Osteocyte (in vitro differentiated cells): ENCODE data around the gene TRIM23. TPM values are rescaled to one million over a fixed set of nuclear protein-coding genes. Genes with fewer than 3 reads are reported as not detected.

Experiments used
- DNase-seq: peaks from one replicate; pipeline ENCODE4 v3.0.0; 2021; ENCODE audit warnings: mixed read lengths; ENCODE audit not compliant: unreplicated experiment; ENCODE audit errors: extremely low spot score
- H3K27ac Mint-ChIP-seq: one replicate; pipeline ENCODE4 v1.8.0; 2021; ENCODE audit warnings: mild to moderate bottlenecking, mixed read lengths; ENCODE audit not compliant: unreplicated experiment
- H3K27me3 Mint-ChIP-seq: one replicate; pipeline ENCODE4 v1.8.0; 2021; ENCODE audit warnings: mixed read lengths; ENCODE audit not compliant: unreplicated experiment
- H3K36me3 Mint-ChIP-seq: one replicate; pipeline ENCODE4 v1.8.0; 2021; ENCODE audit warnings: mixed read lengths; ENCODE audit not compliant: unreplicated experiment
- H3K4me1 Mint-ChIP-seq: one replicate; pipeline ENCODE4 v1.8.0; 2021; ENCODE audit warnings: mixed read lengths; ENCODE audit not compliant: unreplicated experiment
- H3K4me3 Mint-ChIP-seq: one replicate; pipeline ENCODE4 v1.8.0; 2021; ENCODE audit warnings: mild to moderate bottlenecking, moderate library complexity, mixed read lengths; ENCODE audit not compliant: unreplicated experiment
- H3K9me3 Mint-ChIP-seq: one replicate; pipeline ENCODE4 v1.8.0; 2021; ENCODE audit warnings: mixed read lengths; ENCODE audit not compliant: unreplicated experiment
- total RNA-seq: library from RNA; stranded (reverse); gene quantifications from 2 replicates; pipeline ENCODE4 v1.2.1, GENCODE V29; 2021
- TF ChIP-seq, protein P1 (sequence below): fragments of 200-600 bp; sonication (generic); IDR thresholded peaks from 2 replicates; pipeline ENCODE4 v1.5.0; 2021; ENCODE audit warnings: antibody characterized with exemption, mild to moderate bottlenecking, moderate library complexity

Gene TRIM23
- total RNA-seq, 1 donor from 2014 or later, result 21.5 TPM

DNA sequence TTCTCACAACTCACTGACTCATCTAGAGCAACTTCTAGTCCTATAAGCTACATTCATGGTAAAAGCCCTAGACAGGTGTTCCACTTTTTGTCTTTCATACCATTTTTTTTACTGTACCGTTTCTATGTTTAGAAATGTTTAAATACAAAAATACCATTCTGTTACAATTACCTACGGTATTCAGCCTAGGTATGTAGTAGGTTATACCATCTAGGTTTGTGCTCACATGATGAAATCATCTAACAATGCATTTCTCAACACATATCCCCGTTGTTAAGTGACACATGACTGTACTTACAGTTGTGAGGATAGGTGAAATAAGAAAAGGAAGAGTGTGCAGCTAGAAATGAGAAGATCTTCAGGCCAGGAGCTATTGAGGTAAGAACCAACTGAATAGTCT is 67.4 kb downstream of the TRIM23 start:
- Mint-ChIP-seq H3K4me1 (peaks cover 6% of the 10 kb centered on the region), H3K27me3 (no peaks in the 10 kb centered on the region)

DNA sequence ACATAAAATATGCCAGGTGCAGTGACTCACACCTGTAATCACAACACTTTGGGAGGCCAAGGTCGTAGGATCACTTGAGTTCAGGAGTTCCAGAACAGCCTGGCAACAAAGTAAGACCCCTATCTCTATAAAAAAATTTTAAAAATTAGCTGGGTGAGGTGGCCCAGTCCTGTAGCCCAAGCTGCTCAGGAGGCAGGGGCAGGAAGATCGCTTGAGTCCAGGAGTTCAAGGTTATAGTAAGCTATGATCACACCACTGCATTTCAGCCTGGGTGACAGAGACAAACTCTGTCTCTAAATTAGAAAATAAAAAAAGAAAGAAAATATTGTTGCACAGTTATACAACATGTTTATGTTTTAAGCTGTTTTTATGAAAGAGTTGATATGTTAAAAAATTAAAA is 68.0 kb downstream of the TRIM23 start:
- TF ChIP-seq, protein P1, sequence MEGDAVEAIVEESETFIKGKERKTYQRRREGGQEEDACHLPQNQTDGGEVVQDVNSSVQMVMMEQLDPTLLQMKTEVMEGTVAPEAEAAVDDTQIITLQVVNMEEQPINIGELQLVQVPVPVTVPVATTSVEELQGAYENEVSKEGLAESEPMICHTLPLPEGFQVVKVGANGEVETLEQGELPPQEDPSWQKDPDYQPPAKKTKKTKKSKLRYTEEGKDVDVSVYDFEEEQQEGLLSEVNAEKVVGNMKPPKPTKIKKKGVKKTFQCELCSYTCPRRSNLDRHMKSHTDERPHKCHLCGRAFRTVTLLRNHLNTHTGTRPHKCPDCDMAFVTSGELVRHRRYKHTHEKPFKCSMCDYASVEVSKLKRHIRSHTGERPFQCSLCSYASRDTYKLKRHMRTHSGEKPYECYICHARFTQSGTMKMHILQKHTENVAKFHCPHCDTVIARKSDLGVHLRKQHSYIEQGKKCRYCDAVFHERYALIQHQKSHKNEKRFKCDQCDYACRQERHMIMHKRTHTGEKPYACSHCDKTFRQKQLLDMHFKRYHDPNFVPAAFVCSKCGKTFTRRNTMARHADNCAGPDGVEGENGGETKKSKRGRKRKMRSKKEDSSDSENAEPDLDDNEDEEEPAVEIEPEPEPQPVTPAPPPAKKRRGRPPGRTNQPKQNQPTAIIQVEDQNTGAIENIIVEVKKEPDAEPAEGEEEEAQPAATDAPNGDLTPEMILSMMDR, result no peak
- no peak overlapping the region for H3K27ac Mint-ChIP-seq
- no peaks in the 10 kb centered on the region for H3K27me3 Mint-ChIP-seq
- no peaks in the 10 kb centered on the region for H3K36me3 Mint-ChIP-seq
- no peak overlapping the region for H3K4me3 Mint-ChIP-seq
- peaks cover 2% of the 10 kb centered on the region for H3K4me1 Mint-ChIP-seq
- no peaks in the 10 kb centered on the region for H3K9me3 Mint-ChIP-seq
- no peak for DNase-seq

More for the DNA sequence above, 67.4 kb downstream of the TRIM23 start:
- no peaks in the 10 kb centered on the region for H3K9me3 Mint-ChIP-seq
- TF ChIP-seq, protein P1, result no peak
- no peak for DNase-seq
- H3K4me3 Mint-ChIP-seq, result no peak overlapping the region
- no peak overlapping the region for H3K27ac Mint-ChIP-seq
- H3K36me3 Mint-ChIP-seq, result no peaks in the 10 kb centered on the region

DNA sequence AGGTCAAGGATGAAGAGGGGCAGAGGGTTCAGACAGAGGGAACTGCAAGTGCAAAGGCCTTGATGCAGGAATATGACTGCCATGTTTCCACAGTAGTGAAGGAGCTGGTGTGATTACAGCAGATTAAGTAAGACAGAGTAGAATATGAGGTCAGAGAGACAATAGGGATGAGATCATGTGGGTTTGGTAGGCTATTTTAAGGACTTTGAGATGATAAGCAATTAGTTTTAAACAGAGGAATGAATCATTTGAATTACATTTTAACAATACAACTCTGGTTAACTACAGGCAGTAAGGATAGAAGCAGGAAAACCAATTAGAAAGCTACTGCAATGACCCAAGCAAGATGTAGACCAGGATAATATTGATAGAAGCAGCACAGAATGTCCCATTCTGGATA is 68.8 kb downstream of the TRIM23 start:
- Mint-ChIP-seq H3K27me3 (no peaks in the 10 kb centered on the region), H3K27ac (no peak overlapping the region), H3K9me3 (no peaks in the 10 kb centered on the region), H3K36me3 (peaks cover under 1% of the 10 kb centered on the region), H3K4me3 (no peak overlapping the region), H3K4me1 (no peaks in the 10 kb centered on the region)
- TF ChIP-seq, protein P1, result no peak
- DNase-seq, result no peak

DNA sequence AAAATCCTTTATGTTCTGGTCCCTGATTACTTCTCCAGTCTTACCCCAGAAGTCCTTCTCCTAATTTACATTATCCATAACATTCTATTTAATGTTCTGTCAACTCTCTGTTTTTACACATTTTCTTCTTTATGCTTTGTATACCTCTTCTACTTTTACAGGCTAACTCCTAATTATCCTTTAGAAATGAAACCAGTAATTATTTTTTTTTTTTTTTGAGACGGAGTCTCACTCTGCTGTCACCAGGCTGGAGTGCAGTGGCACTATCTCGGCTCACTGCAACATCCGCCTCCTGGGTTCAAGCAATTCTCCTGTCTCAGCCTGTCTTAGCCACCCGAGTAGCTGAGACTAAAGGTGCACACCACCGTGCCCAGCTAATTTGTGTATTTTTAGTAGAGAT is 70.2 kb downstream of the TRIM23 start:
- no peaks in the 10 kb centered on the region for H3K27me3 Mint-ChIP-seq
- DNase-seq, result no peak
- no peak overlapping the region for H3K27ac Mint-ChIP-seq
- H3K9me3 Mint-ChIP-seq, result no peaks in the 10 kb centered on the region
- no peak overlapping the region for H3K4me3 Mint-ChIP-seq
- no peaks in the 10 kb centered on the region for H3K4me1 Mint-ChIP-seq
- TF ChIP-seq, protein P1, result no peak
- H3K36me3 Mint-ChIP-seq, result peaks cover 3% of the 10 kb centered on the region

DNA sequence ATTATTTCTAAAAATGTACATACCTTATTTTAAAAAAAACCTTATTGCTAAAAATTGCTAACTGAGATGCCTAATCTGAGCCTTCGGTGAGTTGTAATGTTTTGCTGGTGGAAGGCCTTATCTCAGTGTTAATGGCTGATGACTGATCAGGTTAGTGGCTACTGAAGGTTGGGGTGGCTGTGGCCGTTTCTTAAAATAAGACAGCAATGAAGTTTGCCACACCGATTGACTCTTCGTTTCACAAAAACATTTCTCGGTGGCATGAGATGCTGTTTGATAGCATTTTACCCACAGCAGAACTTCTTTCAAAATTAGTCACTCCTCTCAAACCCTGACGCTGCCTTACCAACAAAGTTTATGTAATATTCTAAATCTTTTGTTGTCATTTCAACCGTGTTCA is 75.9 kb downstream of the TRIM23 start:
- TF ChIP-seq, protein P1, result no peak
- H3K4me1 Mint-ChIP-seq, result peaks cover 1% of the 10 kb centered on the region
- no peak overlapping the region for H3K27ac Mint-ChIP-seq
- H3K36me3 Mint-ChIP-seq, result peaks cover 3% of the 10 kb centered on the region
- no peaks in the 10 kb centered on the region for H3K9me3 Mint-ChIP-seq
- no peak for DNase-seq
- H3K4me3 Mint-ChIP-seq, result no peak overlapping the region
- no peaks in the 10 kb centered on the region for H3K27me3 Mint-ChIP-seq
